MM.1S (cell line): ENCODE measurements around the gene ANKRD31.

Source experiments
- DNase-seq: peaks from one replicate; pipeline ENCODE4 v3.0.0-alpha.2; 2015
- H2AFZ ChIP-seq: fragments of 300-600 bp; sonication (generic); 2 replicates; pipeline ENCODE4 v1.6.0; 2016; ENCODE audit warnings: antibody characterized with exemption, low read length
- H3F3A ChIP-seq: fragments of 300-600 bp; sonication (generic); 2 replicates; pipeline ENCODE4 v1.6.1; 2016; ENCODE audit warnings: mild to moderate bottlenecking, antibody characterized with exemption, low read length, moderate library complexity, mixed read lengths; ENCODE audit not compliant: insufficient read depth
- H3K27ac ChIP-seq: fragments of 300-600 bp; sonication (generic); 2 replicates; pipeline ENCODE4 v1.5.1; 2016; ENCODE audit warnings: mild to moderate bottlenecking, low read length
- H3K27me3 ChIP-seq: fragments of 300-600 bp; sonication (generic); replicated peaks from 2 replicates; pipeline ENCODE4 v1.6.0; 2016; ENCODE audit warnings: low read length; ENCODE audit not compliant: insufficient read depth
- H3K36me3 ChIP-seq: fragments of 300-600 bp; sonication (generic); replicated peaks from 2 replicates; pipeline ENCODE4 v1.6.1; 2016; ENCODE audit warnings: mild to moderate bottlenecking, low read length, mixed read lengths; ENCODE audit not compliant: insufficient read depth
- H3K4me1 ChIP-seq: fragments of 300-600 bp; sonication (generic); 2 replicates; pipeline ENCODE4 v1.6.1; 2016; ENCODE audit warnings: low read length, mixed read lengths
- H3K4me2 ChIP-seq: fragments of 300-600 bp; sonication (generic); 2 replicates; pipeline ENCODE4 v1.6.0; 2016; ENCODE audit warnings: low read depth, low read length
- H3K4me3 ChIP-seq: fragments of 300-600 bp; sonication (generic); 2 replicates; pipeline ENCODE4 v1.5.1; 2016; ENCODE audit warnings: low read length, mixed read lengths
- H3K79me2 ChIP-seq: fragments of 300-600 bp; sonication (generic); 2 replicates; pipeline ENCODE4 v1.6.1; 2016; ENCODE audit warnings: mixed run types, low read length, mixed read lengths
- H3K9ac ChIP-seq: fragments of 300-600 bp; sonication (generic); 2 replicates; pipeline ENCODE4 v1.6.1; 2016; ENCODE audit warnings: low read length, mixed read lengths
- H3K9me2 ChIP-seq: fragments of 300-600 bp; sonication (generic); replicated peaks from 2 replicates; pipeline ENCODE4 v1.6.1; 2016; ENCODE audit warnings: mild to moderate bottlenecking, low read length, mixed read lengths; ENCODE audit not compliant: insufficient read depth
- H3K9me3 ChIP-seq: fragments of 300-600 bp; sonication (generic); replicated peaks from 2 replicates; pipeline ENCODE4 v1.6.1; 2016; ENCODE audit warnings: mild to moderate bottlenecking, low read length, mixed read lengths; ENCODE audit not compliant: insufficient read depth
- H4K20me1 ChIP-seq: fragments of 300-600 bp; sonication (generic); 2 replicates; pipeline ENCODE4 v1.6.1; 2016; ENCODE audit warnings: mild to moderate bottlenecking, low read length, moderate library complexity, mixed read lengths; ENCODE audit not compliant: insufficient read depth
- EZH2 ChIP-seq: fragments of 300-600 bp; sonication (generic); optimal IDR thresholded peaks from 2 replicates; pipeline ENCODE3; 2017; ENCODE audit warnings: low read depth, mild to moderate bottlenecking, antibody characterized with exemption, low read length, mixed read lengths
- EZH2phosphoT487 ChIP-seq: fragments of 300-600 bp; sonication (generic); IDR thresholded peaks from 2 replicates; pipeline ENCODE4 v1.6.1; 2018; ENCODE audit warnings: antibody characterized with exemption, low read length
- TF ChIP-seq, protein P1 (sequence below): fragments of 300-600 bp; sonication (generic); IDR thresholded peaks from 2 replicates; pipeline ENCODE4 v1.5.1; 2016; ENCODE audit warnings: antibody characterized with exemption, low read length, mixed read lengths

ANKRD31 gene

DNA sequence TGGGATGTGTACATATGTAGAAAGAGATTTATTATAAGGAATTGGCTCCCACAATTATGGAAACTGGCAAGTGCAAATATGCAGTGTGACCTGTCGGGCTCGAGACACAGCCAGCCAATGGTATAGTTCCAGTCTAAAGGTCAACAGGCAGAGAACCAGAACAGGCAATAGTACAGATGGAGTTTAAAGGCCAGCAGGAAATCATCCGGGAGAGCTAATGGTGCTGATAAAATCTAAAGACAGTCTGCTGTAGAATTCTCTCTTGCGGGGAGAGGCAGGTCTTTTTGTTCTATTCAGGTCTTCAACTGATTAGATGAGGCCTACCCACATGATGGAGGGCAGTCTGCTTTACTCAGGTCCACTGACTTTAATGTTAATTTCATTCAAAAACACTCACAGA lies 21.8 kb downstream of the ANKRD31 start:
- Histone ChIP-seq H3K9me3 (no peaks in the 10 kb centered on the region), H2AFZ (no peak overlapping the region), H3K4me3 (no peak overlapping the region), H3K79me2 (no peaks in the 10 kb centered on the region), H3K36me3 (no peaks in the 10 kb centered on the region), H3K9me2 (0 out of 2 replicates have a peak, but pooled peaks cover 3% of the 10 kb centered on the region), H3K4me2 (no peak overlapping the region), H3K4me1 (no peaks in the 10 kb centered on the region), H3K27ac (no peak overlapping the region), H3K9ac (no peak overlapping the region), H3F3A (no peaks in the 10 kb centered on the region), H3K27me3 (no peaks in the 10 kb centered on the region), H4K20me1 (no peaks in the 10 kb centered on the region)
- TF ChIP-seq EZH2 (no peak), EZH2phosphoT487 (no peak)
- TF ChIP-seq, protein P1, sequence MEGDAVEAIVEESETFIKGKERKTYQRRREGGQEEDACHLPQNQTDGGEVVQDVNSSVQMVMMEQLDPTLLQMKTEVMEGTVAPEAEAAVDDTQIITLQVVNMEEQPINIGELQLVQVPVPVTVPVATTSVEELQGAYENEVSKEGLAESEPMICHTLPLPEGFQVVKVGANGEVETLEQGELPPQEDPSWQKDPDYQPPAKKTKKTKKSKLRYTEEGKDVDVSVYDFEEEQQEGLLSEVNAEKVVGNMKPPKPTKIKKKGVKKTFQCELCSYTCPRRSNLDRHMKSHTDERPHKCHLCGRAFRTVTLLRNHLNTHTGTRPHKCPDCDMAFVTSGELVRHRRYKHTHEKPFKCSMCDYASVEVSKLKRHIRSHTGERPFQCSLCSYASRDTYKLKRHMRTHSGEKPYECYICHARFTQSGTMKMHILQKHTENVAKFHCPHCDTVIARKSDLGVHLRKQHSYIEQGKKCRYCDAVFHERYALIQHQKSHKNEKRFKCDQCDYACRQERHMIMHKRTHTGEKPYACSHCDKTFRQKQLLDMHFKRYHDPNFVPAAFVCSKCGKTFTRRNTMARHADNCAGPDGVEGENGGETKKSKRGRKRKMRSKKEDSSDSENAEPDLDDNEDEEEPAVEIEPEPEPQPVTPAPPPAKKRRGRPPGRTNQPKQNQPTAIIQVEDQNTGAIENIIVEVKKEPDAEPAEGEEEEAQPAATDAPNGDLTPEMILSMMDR: no peak
- no peak for DNase-seq

DNA sequence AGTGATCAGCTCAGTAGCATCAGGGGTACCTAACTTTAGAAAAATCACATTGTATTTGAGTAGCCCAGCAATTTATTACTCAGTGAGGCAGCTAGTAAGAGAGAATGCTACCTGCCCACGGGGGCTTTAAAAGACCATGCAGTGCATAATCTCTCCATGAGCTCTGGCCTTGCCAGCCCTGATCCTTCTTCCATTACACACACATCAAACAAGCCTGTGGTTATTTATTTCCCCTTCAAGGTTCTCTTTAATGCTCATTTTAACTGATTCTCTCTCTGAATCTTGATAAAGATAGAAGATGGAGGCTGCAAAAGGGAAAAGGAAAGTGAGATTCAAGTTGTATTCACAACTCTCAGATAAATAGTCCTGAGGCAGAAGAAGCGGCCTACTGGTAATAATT lies 22.3 kb downstream of the ANKRD31 start:
- no peaks in the 10 kb centered on the region for H4K20me1 ChIP-seq
- no peaks in the 10 kb centered on the region for H3K36me3 ChIP-seq
- no peaks in the 10 kb centered on the region for H3K4me1 ChIP-seq
- no peak overlapping the region for H3K9ac ChIP-seq
- no peak for TF ChIP-seq EZH2
- TF ChIP-seq, protein P1: no peak
- no peak for TF ChIP-seq EZH2phosphoT487
- H3K27me3 ChIP-seq: no peaks in the 10 kb centered on the region
- no peak for DNase-seq
- no peak overlapping the region for H2AFZ ChIP-seq
- no peak overlapping the region for H3K4me2 ChIP-seq
- 0 out of 2 replicates have a peak, but pooled peaks cover 3% of the 10 kb centered on the region for H3K9me2 ChIP-seq
- H3K79me2 ChIP-seq: no peaks in the 10 kb centered on the region
- H3K4me3 ChIP-seq: no peak overlapping the region
- H3K27ac ChIP-seq: no peak overlapping the region
- no peaks in the 10 kb centered on the region for H3F3A ChIP-seq
- H3K9me3 ChIP-seq: no peaks in the 10 kb centered on the region

DNA sequence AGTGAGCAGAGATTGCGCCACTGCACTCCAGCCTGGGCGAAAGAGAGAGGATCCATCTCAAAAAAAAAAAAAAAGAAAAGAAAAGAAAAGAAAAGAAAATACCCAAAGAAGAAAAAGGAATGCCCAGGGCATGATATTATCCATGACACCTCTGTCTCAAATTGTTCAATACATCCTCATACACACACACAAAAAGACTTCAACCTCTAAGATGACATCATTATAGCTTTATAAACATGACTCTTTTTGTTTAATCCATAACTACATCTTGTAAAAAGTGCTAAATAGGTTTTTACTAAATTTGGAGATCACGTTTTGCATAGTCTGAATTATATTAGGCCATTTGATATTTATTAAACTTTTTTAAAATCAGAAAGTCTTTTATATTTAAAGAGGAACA lies 33.1 kb downstream of the ANKRD31 start:
- no peak overlapping the region for H3K9ac ChIP-seq
- DNase-seq: no peak
- TF ChIP-seq EZH2 (no peak), EZH2phosphoT487 (no peak)
- TF ChIP-seq, protein P1: no peak
- H3K9me2 ChIP-seq: no peaks in the 10 kb centered on the region
- no peaks in the 10 kb centered on the region for H3K9me3 ChIP-seq
- H3K4me1 ChIP-seq: no peaks in the 10 kb centered on the region
- no peak overlapping the region for H3K27ac ChIP-seq
- H3F3A ChIP-seq: no peaks in the 10 kb centered on the region
- H3K4me3 ChIP-seq: no peak overlapping the region
- no peaks in the 10 kb centered on the region for H4K20me1 ChIP-seq
- no peak overlapping the region for H3K4me2 ChIP-seq
- H2AFZ ChIP-seq: no peak overlapping the region
- no peaks in the 10 kb centered on the region for H3K36me3 ChIP-seq
- H3K79me2 ChIP-seq: no peaks in the 10 kb centered on the region
- H3K27me3 ChIP-seq: no peaks in the 10 kb centered on the region
